Hepatocyte (in vitro differentiated cells): ENCODE measurements around the gene GNE. TPM values are rescaled to one million over a fixed set of nuclear protein-coding genes. Genes with fewer than 3 reads are reported as not detected.

Experiments
- DNase-seq: peaks from one replicate; pipeline ENCODE4 v3.0.0-alpha.2; 2016; ENCODE audit warnings: low spot score
- H2AFZ ChIP-seq: fragments of 200-600 bp; sonication (generic); 2 replicates; pipeline ENCODE4 v1.6.0; 2016; ENCODE audit warnings: antibody characterized with exemption, mild to moderate bottlenecking
- H3K27ac ChIP-seq: fragments of 200-600 bp; sonication (generic); 2 replicates; pipeline ENCODE4 v1.5.1; 2016; ENCODE audit warnings: mild to moderate bottlenecking
- H3K27me3 ChIP-seq: fragments of 200-600 bp; sonication (generic); 2 replicates; pipeline ENCODE4 v1.6.1; 2016
- H3K36me3 ChIP-seq: fragments of 200-600 bp; sonication (generic); replicated peaks from 2 replicates; pipeline ENCODE4 v1.5.1; 2016; ENCODE audit warnings: low read depth; ENCODE audit not compliant: insufficient read depth
- H3K4me1 ChIP-seq: fragments of 200-600 bp; sonication (generic); 2 replicates; pipeline ENCODE4 v1.5.1; 2016; ENCODE audit warnings: mild to moderate bottlenecking, moderate library complexity; ENCODE audit not compliant: insufficient read depth
- H3K4me2 ChIP-seq: fragments of 200-600 bp; sonication (generic); 2 replicates; pipeline ENCODE4 v1.6.0; 2016
- H3K4me3 ChIP-seq: fragments of 200-600 bp; sonication (generic); 2 replicates; pipeline ENCODE4 v1.5.1; 2016; ENCODE audit warnings: mild to moderate bottlenecking
- H3K79me2 ChIP-seq: fragments of 200-600 bp; sonication (generic); 2 replicates; pipeline ENCODE4 v1.6.0; 2017; ENCODE audit warnings: mild to moderate bottlenecking
- H3K9me2 ChIP-seq: fragments of 200-600 bp; sonication (generic); replicated peaks from 2 replicates; pipeline ENCODE4 v1.6.0; 2017; ENCODE audit warnings: mild to moderate bottlenecking; ENCODE audit not compliant: insufficient read depth
- H3K9me3 ChIP-seq: fragments of 200-600 bp; sonication (generic); 2 replicates; pipeline ENCODE4 v1.5.1; 2016; ENCODE audit warnings: low read depth, mild to moderate bottlenecking
- H4K20me1 ChIP-seq: fragments of 200-600 bp; sonication (generic); 2 replicates; pipeline ENCODE4 v1.6.0; 2016; ENCODE audit warnings: mild to moderate bottlenecking; ENCODE audit not compliant: insufficient read depth, poor library complexity, severe bottlenecking
- EZH2 ChIP-seq: fragments of 200-600 bp; sonication (generic); IDR thresholded peaks from 2 replicates; pipeline ENCODE4 v1.6.1; 2016; ENCODE audit warnings: antibody characterized with exemption, mild to moderate bottlenecking, borderline replicate concordance
- EZH2phosphoT487 ChIP-seq: fragments of 200-600 bp; sonication (generic); IDR thresholded peaks from one replicate; pipeline ENCODE4 v1.6.1; 2018; ENCODE audit warnings: antibody characterized with exemption, mild to moderate bottlenecking, low read depth, moderate library complexity; ENCODE audit not compliant: unreplicated experiment, severe bottlenecking
- WGBS: methylation state at CpG from one replicate; pipeline ENCODE4 v1.1.6; 2016; ENCODE audit warnings: low lambda C conversion rate; ENCODE audit errors: missing lambda C conversion rate; 5-methylcytosine and 5-hydroxymethylcytosine counted together
- polyA plus RNA-seq: library from polyadenylated mRNA; unstranded; fragments of >200 nt; fragmentation: Nextera tagmentation; extraction: Ambion mirVana; gene quantifications from 2 replicates; pipeline ENCODE4 v1.2.1, GENCODE V29; 2016
- total RNA-seq: library from RNA; depleted of rRNA; stranded (reverse); fragments of >200 nt; gene quantifications from 2 replicates; pipeline ENCODE4 v1.2.3, GENCODE V29; 2014
- TF ChIP-seq, protein P1 (sequence below): fragments of 200-600 bp; sonication (generic); IDR thresholded peaks from 2 replicates; pipeline ENCODE4 v1.5.1; 2016; ENCODE audit warnings: antibody characterized with exemption, mild to moderate bottlenecking; ENCODE audit not compliant: poor library complexity

GNE gene
- total and polyA plus RNA-seq, 2 experiments from 2014 or later = 6.5 to 14.9 TPM

- peaks cover 22% of the 10 kb centered on the region for H3K79me2 ChIP-seq
- no peak for DNase-seq
- TF ChIP-seq EZH2 (no peak), EZH2phosphoT487 (no peak)
- TF ChIP-seq, protein P1, sequence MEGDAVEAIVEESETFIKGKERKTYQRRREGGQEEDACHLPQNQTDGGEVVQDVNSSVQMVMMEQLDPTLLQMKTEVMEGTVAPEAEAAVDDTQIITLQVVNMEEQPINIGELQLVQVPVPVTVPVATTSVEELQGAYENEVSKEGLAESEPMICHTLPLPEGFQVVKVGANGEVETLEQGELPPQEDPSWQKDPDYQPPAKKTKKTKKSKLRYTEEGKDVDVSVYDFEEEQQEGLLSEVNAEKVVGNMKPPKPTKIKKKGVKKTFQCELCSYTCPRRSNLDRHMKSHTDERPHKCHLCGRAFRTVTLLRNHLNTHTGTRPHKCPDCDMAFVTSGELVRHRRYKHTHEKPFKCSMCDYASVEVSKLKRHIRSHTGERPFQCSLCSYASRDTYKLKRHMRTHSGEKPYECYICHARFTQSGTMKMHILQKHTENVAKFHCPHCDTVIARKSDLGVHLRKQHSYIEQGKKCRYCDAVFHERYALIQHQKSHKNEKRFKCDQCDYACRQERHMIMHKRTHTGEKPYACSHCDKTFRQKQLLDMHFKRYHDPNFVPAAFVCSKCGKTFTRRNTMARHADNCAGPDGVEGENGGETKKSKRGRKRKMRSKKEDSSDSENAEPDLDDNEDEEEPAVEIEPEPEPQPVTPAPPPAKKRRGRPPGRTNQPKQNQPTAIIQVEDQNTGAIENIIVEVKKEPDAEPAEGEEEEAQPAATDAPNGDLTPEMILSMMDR = no peak
- H3K27ac ChIP-seq = no peak overlapping the region
- H3K4me1 ChIP-seq = no peaks in the 10 kb centered on the region
- no peak overlapping the region for H3K4me3 ChIP-seq
- H2AFZ ChIP-seq = no peak overlapping the region
- no peak overlapping the region for H3K4me2 ChIP-seq
- no peaks in the 10 kb centered on the region for H3K9me3 ChIP-seq
- no peaks in the 10 kb centered on the region for H3K27me3 ChIP-seq
- H3K9me2 ChIP-seq = no peaks in the 10 kb centered on the region
- no peaks in the 10 kb centered on the region for H3K36me3 ChIP-seq
- peaks cover 36% of the 10 kb centered on the region for H4K20me1 ChIP-seq
Measured at GRCh38 chr9:36214571-36214970, 43.7 kb downstream of the GNE start.

DNA sequence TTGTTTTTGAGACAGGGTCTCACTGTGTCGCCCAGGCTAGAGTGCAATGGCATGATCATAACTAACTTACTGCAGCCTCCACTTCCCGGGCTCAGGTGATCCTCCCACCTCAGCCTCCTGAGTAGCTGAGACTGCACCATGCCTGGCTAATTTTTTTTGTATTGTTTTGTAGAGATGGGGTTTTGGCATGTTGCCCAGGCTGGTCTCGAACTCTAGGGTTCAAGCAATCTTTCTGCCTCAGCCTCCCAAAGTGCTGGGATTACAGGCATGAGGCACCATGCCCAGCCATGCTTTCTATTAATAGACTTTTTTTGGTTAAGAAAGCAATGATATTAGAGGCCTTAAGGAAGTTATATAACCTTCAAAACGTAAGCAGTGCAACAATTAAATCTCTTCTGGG is 44.3 kb downstream of the GNE start:
- no peak for TF ChIP-seq EZH2
- TF ChIP-seq, protein P1 = no peak
- no peak for TF ChIP-seq EZH2phosphoT487
- Histone ChIP-seq H3K9me2 (no peaks in the 10 kb centered on the region), H3K36me3 (no peaks in the 10 kb centered on the region), H3K79me2 (peaks cover 28% of the 10 kb centered on the region), H3K4me2 (no peak overlapping the region), H3K27ac (no peak overlapping the region), H3K9me3 (no peaks in the 10 kb centered on the region), H4K20me1 (peaks cover 42% of the 10 kb centered on the region), H3K27me3 (no peaks in the 10 kb centered on the region), H3K4me3 (no peak overlapping the region), H3K4me1 (no peaks in the 10 kb centered on the region), H2AFZ (no peak overlapping the region)
- no peak for DNase-seq
- 77% methylated on average over 4 of the region's 4 CpGs for WGBS

DNA sequence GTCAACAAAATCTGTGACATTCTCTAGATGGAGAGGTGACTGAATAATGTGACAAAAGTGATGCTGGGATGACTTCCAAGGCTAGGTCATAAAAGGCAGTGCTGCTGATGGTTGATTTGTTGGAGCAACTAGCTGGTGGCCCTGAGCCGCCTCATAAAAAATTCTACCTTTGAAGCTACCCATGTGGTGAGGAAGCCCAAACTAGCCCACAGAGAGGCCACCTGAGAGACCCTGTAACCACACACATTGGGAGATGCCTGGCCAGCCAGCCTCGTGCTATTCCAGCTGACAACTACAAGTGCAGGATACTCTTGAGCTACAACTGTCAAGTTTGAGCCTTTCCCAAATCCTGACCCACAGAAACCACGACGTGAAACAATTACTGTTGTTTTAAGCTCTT is 44.9 kb downstream of the GNE start:
- H3K4me3 ChIP-seq = no peak overlapping the region
- no peaks in the 10 kb centered on the region for H3K4me1 ChIP-seq
- no peaks in the 10 kb centered on the region for H3K27me3 ChIP-seq
- TF ChIP-seq, protein P1 = no peak
- TF ChIP-seq EZH2 = no peak
- TF ChIP-seq EZH2phosphoT487 = no peak
- DNase-seq = no peak
- 88% methylated on average over 4 of the region's 4 CpGs for WGBS
- no peaks in the 10 kb centered on the region for H3K9me2 ChIP-seq
- no peak overlapping the region for H3K27ac ChIP-seq
- peaks cover 34% of the 10 kb centered on the region for H3K79me2 ChIP-seq
- H3K9me3 ChIP-seq = no peaks in the 10 kb centered on the region
- H3K36me3 ChIP-seq = no peaks in the 10 kb centered on the region
- no peak overlapping the region for H3K4me2 ChIP-seq
- H4K20me1 ChIP-seq = peaks cover 48% of the 10 kb centered on the region
- no peak overlapping the region for H2AFZ ChIP-seq

GRCh38 chr9:36211510-36211909 is 46.7 kb downstream of the GNE start:
- Histone ChIP-seq H3K27ac (no peak overlapping the region), H3K79me2 (peaks cover 47% of the 10 kb centered on the region), H3K36me3 (no peaks in the 10 kb centered on the region), H3K4me3 (no peak overlapping the region), H4K20me1 (peaks cover 67% of the 10 kb centered on the region), H3K9me2 (no peaks in the 10 kb centered on the region), H3K4me2 (no peak overlapping the region), H2AFZ (no peak overlapping the region), H3K27me3 (no peaks in the 10 kb centered on the region), H3K9me3 (no peaks in the 10 kb centered on the region), H3K4me1 (peaks cover 7% of the 10 kb centered on the region)
- TF ChIP-seq EZH2 = no peak
- no peak for TF ChIP-seq EZH2phosphoT487
- TF ChIP-seq, protein P1 = no peak
- WGBS = 91% methylated on average over 7 of the region's 7 CpGs
- no peak for DNase-seq
